NCI-H2196 treated with DMSO at 0.1 percent for 48 hours (cell line): Measurements from ENCODE around the gene NDUFV1.
A peak's percentile ranks its signal among the peaks of the same experiment; 100 is the strongest.
"Not testable (repeated sequence)": the region's sequence is repeated elsewhere in the genome, so short reads cannot be mapped to it uniquely, and the experiment has no call there.

Experiments
- DNase-seq: peaks from one replicate; lab custom pipeline; 2025; ENCODE audit not compliant: unreplicated experiment; lab: John Stamatoyannopoulos, UW

Gene NDUFV1

DNA sequence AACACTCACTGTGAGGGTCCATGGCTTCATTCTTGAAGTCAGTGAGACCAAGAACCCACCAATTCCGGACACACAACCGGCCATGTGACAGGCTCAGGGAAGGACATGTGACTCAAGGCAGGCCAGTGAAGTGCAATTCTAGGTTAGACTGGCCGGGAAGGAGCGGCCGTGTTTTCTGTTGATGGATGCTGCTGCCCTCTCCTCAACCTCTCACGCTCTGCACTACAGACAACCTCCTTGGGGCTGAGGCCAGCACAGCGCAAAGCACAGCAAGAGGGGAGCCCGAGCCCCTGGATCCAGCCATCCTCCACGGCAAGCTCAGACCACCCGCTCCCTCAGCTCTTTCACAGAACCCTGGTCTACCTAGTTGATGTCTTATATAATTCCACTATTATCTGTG, 20.2 kb downstream of the NDUFV1 start:
- DNase-seq: no peak

DNA sequence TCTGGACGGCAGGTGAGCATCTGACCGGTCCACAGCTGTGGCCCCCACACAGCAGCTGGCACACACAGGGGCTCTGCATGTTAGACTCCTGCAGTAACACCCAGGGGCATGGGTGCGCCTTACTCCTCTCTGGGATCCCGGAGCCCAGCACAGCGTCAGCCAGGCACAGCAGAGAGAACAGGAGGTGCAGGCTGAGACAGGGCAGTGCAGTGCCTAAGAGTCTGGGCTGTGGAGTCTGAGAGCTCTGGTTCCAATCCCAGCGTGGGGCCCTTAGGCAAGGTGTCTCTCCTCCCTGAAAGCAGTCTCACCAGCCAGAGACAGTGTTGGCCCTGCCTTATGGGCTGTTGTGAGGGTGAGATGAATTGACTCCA, 20.7 kb downstream of the NDUFV1 start:
- DNase-seq: no peak

DNA sequence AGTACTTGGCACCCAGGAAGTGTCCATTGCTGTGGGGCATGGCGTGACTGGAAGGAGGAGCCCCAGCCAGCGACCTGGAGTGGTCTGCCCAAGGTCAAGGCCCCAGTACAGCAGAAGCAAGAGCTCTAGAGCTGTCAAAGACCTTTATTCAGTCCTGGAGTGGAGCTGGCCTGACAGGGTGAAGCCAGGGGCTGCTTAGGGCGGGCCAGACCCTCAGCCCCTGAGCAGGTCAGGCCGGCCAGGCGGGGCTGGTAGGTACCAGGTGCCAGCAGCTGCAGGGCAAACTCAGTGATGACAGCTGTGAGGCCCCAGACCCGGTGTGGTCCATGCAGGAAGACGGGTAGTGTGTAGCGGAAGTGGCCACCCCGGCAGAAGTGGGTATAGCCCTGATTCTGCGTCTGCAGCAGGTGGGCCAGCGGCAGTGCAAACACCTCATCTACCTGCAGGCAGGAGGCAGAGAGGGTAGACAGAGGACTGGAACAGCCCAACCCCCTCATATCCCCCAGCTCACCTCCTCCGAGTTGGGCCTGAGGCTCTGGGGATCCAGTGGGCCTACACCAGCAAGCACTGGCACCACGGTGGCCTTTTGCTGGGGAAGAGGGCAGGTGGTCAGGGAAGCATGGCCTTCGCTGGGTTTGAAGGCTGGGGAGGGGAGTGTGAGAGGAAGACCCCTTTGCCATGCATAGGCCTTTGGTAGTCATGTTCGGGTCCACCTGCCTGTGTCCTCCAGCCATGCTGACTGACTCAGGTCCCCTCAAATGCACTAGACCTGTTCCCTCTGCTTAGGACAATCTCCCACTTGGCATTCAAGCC, 21.3 kb downstream of the NDUFV1 start:
- no peak for DNase-seq

DNA sequence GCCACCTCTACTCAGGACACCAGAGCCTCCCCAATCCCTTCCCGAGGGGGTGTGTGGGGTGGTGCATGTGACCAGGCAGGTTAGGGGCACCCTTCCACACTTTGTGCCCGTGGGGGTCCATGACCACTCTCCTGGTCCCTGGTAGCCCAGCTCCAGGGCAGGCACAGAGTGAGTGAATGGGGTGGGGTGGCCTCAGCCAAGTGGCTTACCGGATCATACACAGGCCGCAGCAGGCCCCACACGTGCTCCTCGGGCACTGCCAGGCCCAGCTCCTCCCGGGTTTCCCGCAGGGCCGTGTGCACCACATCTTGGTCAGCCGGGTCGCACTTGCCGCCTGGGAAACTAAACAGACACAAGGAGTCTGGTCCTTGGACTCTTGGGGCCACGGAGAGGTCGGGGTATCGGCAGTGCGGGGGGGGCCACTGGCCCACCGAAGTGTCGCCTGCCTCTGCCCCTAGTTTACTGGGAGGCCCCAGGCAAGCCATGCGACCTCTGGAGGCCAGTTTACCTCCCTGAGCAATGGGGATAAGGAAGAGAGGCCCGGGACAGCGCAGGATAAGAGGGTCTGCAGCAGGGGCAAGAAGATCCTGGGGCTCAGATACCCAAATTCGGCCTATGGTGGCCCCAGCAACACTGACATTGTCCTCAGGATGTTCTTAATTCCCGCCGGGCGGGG, 22.1 kb downstream of the NDUFV1 start:
- no peak for DNase-seq

DNA sequence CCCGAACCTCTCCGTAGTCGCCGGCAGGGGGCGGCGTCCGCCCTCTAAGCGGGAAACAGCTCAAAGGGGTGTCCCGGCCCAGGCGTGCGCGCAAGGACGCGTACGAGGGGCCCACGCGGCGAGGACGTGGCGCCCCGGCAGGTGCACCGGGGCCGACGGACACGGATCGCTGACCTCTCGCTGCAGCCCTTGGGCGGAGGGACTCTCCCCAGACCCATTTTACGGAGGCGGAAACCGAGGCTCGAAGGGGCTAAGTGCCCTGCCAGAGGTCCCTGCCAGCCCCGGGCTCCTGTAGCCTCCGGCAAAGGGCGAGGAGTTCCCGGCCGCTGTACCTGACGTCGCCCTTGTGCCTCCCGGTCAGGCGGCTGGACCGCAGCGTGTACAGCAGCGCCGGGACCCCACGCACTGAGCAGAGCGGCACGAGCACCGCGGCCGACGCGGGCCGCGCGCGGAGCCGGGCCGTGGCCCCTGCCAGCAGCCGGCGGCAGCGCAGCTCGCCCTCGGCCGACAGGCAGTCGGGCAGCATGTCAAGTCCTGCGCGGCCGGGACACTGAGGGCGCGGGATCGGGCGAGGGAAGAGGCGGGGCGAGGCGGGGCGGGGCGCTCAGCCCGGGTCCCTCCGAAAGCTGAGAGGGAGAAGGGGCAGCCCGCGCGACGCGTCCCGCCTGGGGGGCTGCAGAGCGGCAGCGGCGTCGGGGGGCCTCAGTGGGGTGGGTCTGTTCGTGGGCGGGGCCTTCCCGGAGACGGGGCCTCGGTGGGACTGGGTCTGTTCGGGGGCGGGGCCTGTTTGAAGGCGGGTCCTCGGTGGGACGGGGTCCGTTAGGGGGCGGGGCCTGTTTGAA, 22.9 kb downstream of the NDUFV1 start, which contains the start of gene NUDT8:
NUDT8 (minus strand) TSS at position 552 of the 842 bp plus-strand sequence; CDS start at position 526, 26 bp downstream.
- peak; percentile 70 for DNase-seq

DNA sequence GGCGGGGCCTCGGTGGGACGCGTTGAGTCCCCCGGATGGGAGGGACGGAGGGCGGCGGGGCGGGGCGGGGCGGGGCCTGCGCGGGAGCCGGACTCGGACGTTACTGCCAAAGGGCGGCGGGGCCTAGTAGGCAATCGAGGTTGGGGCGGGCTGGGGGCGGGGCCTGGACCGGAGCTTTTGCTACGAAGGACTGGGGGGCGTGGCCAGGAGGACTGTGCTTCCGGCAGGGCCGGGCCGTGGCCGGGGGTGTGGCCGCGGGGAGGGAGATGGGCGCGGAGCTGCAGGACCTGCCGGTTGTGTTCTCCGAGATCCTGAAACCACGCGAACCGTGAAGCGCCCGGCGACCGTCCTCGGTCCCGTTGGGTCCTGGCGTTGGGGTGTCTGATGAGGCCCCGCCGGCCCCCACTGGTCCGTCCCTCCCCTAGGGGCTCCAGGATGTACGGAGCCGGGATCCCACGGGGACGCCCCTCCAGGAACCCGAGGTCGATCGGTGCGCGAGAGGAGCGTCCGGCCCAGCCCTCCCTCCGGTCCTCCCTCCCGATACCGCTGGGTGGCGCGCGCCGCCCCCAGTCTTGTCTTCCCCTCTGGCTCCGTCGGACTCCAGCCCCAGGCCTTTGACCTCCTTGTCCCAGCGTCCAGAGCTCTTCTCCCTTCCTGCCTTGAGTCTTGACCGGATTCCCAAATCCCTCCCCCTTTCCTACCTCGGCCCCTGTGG, 23.6 kb downstream of the NDUFV1 start:
- DNase-seq: peak; percentile 93

DNA sequence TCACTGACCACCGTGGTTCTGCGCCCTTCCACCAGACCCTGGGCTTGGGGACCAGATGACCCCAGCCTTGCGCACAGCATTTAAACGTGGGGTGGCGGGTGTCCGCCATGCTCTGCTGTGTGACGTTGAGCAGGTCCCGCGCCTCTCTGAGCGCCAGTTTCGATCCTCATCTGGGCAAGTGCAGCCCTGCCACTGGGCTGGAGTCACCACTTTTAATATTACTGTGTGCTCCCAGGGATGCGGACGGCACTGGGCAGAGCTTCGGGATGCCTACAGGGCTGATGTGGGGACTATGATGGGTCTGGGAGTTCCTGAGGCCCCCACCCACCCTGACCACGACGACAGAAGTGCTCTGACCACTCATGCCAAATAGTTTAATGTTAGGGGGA, 24.2 kb downstream of the NDUFV1 start:
- no peak for DNase-seq

DNA sequence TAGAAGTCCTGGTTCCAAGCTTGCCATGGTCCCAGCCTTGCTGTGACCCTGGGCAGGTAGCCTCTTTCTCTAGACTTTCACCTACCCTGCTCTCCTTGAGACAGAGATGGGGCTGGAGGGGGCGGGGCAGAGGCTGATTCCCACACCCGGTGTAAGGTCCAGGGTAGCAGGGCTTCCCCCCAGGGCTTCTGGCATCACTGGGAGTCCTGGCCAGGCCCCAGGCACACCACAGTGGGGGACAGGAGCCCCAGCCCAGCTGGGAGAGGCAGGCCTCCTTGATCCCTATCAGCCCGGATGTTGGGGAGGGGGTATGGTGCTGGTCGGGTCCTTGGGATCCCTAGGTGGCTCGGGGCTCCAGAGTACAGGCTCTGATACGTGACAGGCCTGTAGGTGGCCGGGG, 24.7 kb downstream of the NDUFV1 start:
- DNase-seq: no peak

DNA sequence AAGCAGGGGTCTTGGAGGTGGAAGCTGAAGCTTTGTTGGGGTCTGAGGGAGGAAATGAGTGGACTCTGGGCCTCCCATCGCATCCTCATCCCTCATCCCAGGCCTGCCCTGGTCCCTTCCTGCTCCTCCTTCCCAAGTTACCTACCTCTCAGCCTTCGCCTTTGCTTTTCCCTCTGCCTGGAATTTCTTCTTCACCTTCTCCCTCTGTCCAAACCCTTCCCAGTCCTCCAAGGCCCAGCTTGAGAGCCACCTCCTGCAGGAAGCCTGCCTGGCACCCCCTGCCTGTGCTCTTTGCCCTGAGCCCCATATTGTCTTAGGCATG, 25.1 kb downstream of the NDUFV1 start:
- no peak for DNase-seq

DNA sequence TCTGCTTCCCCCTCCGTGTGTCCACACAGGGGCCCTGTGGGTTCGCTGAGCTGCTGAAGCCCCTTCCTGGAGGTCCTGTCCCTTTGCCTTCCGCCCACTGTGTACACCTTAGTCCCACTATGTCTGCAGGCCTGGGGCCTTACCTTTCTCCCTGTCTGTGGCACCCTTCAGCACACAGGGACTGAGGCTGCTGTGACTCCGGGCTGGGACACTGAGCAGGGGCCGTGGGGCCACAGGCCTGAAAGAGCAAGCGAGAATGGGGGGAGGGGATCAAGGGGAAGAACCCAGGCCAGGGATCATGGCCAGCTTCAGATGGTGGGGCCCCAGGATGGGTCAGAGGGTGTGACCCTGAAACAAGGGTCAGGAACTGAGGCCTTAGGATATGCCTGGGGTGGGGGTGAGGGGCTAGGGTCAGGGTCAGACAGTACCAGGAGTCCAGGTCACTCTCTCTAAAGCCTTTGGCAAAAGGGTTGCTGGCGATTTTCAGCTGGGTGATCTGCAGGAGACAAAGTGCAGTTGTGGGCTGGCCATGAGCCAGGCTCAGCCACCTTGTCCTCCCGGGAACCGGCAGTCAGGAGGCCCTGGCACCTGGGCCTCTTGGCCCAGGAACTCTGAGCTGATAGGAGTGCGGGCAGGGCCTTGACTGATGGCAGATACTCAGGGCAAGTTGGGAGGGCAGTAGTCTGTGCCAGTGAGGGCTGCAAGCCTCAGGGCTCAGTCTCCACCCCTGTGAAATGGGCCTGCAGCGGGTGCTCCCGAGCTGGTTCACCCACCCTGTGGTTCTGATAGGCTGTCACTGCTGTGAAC, 25.6 kb downstream of the NDUFV1 start:
- DNase-seq: peak; percentile 24

DNA sequence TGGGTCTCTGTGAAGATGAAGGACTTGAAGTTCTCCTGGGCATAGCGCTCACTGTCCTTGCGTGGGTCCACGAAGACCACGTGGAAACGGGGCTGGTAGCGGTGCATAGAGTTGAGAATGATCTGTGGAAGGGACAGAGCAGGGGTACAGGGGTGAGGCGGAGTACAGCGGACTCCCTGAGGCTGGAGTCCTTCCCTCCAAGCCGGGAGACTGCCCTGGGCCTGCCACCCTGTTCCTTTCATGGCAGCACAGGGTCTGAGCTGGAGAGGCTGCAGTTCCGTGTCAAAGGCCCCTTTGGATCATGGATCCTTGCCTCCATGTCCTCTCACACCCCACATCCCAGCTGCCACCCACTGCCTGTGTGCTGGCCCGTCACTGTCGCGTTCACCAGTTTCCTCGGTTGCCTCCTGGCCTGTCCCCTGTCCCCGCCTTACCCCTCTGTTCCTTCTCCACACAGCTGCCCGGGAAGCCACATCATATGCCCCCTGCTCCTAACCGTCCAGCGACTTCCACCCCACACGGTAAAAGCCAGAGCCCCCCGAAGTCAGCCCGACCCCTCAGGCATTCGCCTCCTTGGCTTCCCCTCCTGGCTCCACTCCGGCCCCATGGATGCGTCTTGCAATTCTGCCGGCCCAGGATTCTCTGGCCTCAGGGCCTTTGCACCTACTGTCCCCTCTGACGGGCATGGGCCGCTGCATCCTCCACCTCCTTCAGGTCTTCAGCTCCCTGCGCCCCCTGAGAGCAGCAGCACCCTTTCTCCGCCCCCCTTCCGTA, 26.4 kb downstream of the NDUFV1 start:
- DNase-seq: no peak

DNA sequence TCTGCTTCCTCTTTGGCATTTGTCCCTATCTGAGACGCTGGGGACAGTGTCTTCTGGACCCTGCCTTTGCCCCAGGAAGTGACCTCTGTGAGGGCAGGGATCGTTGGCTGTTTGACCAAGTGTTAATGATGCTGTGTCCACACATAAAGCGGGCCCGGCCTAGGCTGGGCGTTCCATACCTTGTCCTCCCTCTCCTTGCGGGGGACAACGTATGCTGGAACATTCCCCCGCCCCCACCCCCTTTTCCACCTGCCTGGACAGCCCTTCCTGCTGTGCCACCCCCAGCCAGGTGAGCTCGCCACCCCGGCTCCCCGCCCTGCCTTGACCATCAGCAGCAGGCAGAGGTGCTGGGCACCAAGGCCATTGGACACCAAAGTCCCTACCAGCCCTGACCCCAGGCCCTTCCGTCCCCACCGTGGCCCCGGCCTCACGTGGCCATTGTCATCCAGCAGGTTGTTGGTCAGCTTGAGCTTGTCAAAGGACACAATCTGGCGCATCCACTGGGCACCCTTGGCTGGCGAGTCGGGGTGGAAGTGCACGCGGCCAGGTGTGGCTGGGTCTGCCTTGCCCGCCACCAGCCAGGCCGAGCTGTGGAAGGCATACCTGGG, 27.1 kb downstream of the NDUFV1 start:
- no peak for DNase-seq

DNA sequence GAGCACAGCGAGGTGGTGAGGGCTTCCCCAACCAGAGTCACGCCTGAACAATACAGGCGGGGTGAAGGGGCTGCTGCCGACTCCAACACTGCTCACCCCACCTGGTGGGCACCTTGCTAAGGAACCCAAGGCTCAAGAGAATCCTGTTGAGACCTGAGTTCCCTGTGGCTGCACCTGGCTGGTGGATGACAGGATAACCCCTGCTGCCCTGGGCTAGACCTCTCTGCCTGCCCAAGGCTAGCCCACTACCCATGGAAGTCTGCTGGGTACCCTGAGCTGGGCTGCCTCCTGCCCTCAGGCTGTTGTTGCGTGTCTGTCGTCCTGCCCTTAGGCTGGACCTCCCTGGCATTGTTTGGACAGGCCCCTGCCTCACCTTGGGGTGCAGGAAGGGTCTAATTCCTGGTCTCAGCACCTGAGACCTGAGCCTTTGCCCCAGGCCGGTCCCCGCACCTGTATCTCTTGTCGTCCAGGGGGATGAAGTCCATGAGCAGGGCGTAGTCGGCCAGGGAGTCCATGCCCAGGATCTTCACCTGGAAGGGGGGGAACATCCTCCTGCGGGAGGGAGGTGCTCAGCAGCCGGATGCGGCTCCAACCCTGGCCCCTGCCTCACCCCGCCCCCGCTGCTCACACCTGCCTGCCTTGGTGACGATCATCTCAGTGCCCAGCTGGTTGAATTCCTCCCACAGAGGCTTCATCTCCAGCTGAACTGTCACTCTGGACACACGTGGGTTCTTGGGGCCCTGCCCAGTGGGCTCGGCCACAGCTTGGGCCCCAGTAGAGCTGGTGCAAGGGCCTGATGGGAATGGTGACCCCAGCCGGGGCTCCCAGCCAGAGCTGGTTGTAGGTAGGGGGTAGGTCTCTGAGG, 27.9 kb downstream of the NDUFV1 start:
- DNase-seq: no peak

DNA sequence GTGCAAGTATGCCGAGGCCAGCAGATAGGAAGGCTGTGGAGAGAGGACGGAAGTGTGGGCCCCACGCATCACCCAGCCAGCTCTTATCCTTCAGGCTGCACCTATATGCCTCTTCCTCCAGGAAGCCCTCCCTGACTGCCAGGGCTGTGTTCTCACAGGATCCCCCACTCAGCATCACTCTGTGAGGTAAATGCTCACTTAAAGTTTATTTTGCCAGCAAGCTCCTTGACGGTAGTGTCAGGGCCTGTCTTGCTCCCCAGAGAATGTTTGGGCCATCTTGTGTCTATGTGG, 28.4 kb downstream of the NDUFV1 start:
- no peak for DNase-seq

DNA sequence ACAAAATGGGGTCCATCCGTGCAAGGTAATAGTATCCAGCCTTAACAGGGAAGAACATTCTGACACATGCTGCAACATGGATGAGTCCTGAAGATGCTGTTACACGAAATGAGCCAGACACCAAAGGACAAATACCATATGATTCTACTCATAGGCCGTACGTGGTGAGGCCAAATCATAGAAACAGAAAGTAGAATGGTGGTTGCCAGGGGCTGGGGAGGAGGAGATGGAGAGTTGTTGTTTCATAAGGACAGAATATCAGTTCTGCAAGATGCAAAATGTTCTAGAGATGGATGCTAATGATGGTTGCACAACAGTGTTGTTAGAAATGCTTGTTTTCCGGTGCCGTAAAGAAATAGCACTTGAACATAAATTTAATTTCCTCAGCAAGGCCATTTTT, 30.2 kb downstream of the NDUFV1 start:
- no peak for DNase-seq

DNA sequence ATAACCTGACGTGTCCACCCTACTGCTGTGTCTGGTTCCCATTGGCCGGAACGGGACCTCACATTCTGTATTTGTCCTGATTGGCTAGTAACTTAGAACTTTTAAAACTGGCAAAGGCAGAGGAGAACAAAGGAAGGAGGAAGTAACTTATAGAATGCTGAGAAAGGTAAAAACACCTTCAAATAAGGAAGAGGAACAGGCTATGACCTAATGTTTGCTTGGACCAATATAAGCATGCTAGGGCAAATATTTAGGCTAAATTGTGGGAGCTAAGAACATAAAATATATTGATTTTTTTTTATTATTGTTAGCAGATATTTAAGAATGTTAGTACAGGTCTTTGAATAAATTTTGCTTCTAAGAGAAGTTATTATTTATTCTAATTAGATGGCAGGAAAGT, 30.7 kb downstream of the NDUFV1 start:
- not testable (repeated sequence) for DNase-seq

DNA sequence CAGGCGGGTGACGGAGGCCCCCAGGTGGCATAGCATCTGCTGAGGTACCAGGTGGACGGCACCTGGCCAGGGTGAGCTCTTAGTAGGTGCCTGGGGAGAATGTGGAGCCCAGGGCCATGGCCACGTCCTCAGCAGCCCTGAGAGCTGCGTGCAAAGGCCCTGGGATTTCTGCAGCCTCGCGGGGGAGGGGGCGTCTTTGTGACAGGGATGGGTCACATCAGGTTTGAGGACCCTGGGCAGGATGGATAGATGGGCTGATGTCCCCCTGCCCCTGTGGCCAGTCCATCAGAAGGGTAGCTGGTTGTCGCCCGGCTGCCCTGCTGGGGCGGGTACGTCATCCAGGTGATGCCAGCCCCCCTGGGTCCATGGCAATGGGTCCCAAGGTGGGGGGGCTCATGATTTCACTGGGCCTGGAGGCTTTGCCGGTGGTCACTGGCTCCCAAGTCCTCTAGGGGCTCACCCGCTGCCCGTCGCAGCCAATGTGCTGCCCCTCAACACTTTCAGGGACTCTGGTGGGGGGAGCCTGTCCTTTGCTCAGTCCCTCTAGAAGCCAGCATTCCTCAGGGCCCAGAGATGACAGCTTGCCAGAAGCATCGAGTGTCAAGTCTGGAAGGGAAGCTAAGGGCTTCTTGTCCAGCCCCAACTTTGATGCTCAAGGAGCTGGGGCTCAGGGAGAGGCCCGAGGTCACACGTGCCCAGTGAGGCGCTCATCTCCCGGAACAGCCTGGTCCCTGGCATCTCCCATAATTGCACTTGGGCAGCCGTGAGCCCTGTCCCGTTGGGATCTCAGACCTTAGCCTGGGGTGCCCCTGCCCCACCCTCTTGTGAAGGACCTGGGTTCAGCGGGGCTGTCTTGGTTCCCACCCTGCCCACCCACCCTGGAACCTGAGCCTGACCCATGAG, 32.0 kb downstream of the NDUFV1 start:
- DNase-seq: no peak
